ENCODE results near the gene NRIP3.
"Not testable (repeated sequence)": the region's sequence is repeated elsewhere in the genome, so short reads cannot be mapped to it uniquely, and the experiment has no call there.

NRIP3 gene

GRCh38 chr11:8967184-8967583 is 36.6 kb downstream of the NRIP3 start:
- no peak for DNase-seq

- DNase-seq, result peak; percentile 80
Measured at GRCh38 chr11:8964324-8965320, 39.2 kb downstream of the NRIP3 start, which contains the start of gene TMEM9B. Gene TMEM9B, minus strand, starts transcription at chr11:8964442. Its CDS starts 129 bp downstream, at chr11:8964313.

- DNase-seq, result peak; percentile 80
Measured at GRCh38 chr11:8963569-8964323, 40.1 kb downstream of the NRIP3 start.

DNA sequence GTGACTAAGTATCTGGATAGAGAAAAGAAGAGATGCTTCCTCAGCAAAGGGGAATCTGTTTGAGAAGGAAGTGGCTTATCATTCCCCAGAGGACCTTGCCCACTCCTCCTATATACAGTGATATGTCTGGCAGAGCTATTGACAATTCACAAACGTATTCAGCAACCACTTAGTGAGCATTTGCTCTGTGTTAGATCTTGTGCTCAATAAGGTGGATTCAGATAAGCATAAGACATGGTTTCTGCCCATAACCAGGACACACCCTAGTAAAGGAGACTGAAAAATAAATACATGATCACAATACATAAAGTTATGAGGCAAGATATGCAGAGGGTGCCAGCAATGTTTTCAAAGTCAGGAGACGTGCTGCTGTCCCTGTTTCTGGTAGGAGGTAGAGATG is 41.0 kb downstream of the NRIP3 start:
- DNase-seq, result no peak

GRCh38 chr11:8961401-8961800 is 42.4 kb downstream of the NRIP3 start:
- DNase-seq, result no peak

DNA sequence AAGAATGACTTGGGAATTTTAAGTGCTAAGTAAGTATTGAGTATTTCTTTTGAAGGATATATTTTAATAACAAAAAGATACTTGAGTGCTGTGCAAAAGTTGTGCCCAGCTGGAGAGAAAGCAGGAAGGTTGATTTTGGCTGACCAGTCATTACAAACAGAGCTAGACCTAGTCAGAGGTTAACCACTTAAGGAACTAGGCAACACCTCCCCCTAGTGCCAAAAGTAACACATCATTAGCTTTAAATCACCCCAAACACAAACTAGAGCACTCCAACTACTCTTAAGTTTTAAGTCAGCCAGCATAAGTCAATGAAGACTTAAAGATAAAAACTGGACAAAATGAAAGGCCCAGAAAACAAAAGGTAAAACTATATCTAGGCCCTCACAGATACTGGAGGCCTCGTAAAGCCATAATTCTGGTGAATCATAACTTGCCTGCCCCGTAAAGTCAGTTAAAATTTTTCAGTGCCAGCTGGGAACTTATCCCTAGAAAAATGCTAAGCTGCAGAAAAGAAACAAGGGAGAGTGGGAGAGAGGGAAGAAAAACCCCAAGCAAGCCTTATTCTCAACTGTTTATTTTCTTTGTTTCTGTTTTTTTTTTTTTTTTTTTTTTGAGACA is 44.1 kb downstream of the NRIP3 start:
- peak; percentile 5 for DNase-seq

DNA sequence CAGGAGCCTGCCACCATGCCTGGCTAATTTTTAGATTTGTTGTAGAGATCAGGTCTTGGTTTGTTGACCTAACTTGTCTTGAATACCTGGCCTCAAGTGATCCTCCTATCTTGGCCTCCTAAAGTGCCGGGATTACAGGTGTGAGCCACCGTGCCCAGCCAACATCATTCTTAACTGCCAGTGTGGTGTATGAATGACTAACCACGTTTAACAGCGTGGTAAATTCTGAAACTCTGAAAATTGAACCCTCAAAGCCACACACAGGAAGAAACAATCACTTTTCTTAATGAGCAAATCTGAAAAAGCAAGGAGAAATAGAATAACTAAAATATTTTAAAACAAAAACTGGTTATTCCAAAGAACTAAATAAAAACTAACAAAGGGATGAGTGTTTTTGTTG is 46.9 kb downstream of the NRIP3 start:
- peak; percentile 7 for DNase-seq

- no peak for DNase-seq
Measured at GRCh38 chr11:8948886-8949285, 54.9 kb downstream of the NRIP3 start.

GRCh38 chr11:8947230-8947943 is 56.4 kb downstream of the NRIP3 start:
- DNase-seq, result no peak

- no peak for DNase-seq
Measured at GRCh38 chr11:8942518-8943066, 61.2 kb downstream of the NRIP3 start, which contains the start of gene ASCL3. Gene ASCL3, minus strand, starts transcription at chr11:8943016. Its CDS starts 4,855 bp downstream, at chr11:8938161.

GRCh38 chr11:8941341-8942103 is 62.3 kb downstream of the NRIP3 start:
- DNase-seq, result no peak

DNA sequence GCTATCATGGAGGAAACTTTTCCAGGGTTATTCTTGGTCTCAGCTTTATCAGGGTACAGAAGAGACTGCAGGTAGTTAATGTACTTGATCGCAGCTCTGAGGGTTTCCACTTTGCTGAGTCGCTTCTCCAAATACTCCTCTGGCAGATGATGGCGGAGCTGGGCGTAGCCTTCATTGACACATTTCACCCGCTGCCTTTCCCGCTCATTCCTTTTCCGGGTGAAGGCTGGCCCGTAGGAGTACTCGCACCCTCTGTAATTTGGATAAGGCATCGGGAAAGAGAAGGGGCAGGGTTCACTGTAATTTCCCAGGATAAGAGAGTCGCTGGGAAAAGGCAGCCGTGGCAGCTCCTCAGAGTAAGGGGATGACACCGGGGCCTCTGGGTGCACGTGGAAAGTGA is 66.1 kb downstream of the NRIP3 start:
- no peak for DNase-seq

GRCh38 chr11:8937159-8937558 is 66.6 kb downstream of the NRIP3 start:
- no peak for DNase-seq

- not testable (repeated sequence) for DNase-seq
Measured at GRCh38 chr11:8935789-8936188, 68.0 kb downstream of the NRIP3 start.

DNA sequence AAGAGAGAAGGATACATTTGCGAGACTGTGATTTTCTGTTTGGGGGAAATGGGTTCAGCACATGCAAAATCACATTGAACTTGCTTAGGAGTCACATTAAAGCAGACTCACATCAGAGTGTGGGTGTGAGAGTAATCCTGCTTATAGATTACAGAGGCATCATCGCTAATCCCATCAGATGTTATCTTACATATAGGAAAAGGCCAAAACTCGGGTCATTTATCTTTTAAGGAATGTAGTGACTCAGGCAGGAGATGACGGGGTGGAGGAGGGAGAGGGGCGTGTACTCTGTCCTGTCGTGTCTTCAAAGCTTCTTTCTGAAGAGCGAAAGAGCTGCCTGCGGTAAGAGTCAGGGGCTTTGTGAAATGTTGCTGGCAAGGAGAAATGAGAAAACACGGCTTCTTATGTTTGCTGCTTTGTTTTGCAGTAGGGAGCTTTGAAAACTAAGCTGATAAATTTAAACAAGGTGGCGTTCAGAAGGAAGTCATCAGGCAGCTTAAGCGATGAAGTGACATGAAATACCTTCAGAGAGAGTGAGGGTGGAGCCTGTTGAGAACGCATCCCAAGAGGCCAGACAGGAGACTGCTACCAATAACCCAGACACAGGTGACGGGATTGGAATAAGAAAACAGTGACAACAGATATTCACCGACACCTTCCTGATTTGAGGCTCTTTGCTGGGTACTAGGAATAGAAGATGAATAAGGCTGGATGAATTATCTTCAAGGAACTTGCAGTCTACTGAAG is 68.9 kb downstream of the NRIP3 start:
- no peak for DNase-seq

- no peak for DNase-seq
Measured at GRCh38 chr11:8933931-8934330, 69.9 kb downstream of the NRIP3 start.

DNA sequence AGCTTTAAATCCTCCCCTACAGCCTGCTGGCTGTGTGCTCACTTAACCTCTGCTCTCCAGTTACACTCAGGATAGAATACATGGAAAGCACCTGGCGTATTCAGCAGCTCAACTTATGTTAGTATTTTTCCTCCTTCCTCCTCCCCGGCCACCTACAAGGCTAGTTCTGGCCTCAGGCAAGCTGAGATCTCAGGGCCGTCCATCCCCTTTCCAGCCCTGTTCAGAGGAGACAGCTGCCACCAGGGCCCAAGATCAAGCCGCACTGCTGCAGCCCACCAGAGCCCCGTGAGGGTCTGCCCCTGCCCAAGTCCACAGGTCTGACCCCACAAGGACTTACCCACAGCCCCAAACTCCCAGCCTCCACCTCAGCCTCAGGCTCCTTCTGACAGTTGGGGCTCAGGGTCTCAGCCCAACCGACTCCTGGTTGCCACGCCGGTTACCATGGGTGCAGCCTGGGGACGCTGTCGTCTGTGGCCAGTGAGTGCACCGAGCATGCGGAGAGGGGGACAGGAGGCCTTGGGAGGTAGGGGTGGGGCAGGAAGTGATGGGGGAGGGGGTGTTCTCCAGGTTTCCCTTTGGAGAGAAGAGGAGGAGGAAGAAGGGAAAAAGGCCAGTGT is 71.1 kb downstream of the NRIP3 start, which contains the start of gene C11orf16:
Gene C11orf16, minus strand, starts transcription at position 384 of the 617 bp plus-strand sequence. CDS start 639 bp downstream, outside the sequence.
- no peak for DNase-seq

All from NK-92 treated with Interleukin-12 subunit alpha and Interleukin-12 subunit beta, amount 100 ng/mL, for 24 hours (cell line).